ENCODE data around the gene DIPK2A. TPM values are rescaled to one million over a fixed set of nuclear protein-coding genes. Genes with fewer than 3 reads are reported as not detected.

Gene DIPK2A
- total RNA-seq, 1 donor from 2014 or later: 9.0 TPM

DNA sequence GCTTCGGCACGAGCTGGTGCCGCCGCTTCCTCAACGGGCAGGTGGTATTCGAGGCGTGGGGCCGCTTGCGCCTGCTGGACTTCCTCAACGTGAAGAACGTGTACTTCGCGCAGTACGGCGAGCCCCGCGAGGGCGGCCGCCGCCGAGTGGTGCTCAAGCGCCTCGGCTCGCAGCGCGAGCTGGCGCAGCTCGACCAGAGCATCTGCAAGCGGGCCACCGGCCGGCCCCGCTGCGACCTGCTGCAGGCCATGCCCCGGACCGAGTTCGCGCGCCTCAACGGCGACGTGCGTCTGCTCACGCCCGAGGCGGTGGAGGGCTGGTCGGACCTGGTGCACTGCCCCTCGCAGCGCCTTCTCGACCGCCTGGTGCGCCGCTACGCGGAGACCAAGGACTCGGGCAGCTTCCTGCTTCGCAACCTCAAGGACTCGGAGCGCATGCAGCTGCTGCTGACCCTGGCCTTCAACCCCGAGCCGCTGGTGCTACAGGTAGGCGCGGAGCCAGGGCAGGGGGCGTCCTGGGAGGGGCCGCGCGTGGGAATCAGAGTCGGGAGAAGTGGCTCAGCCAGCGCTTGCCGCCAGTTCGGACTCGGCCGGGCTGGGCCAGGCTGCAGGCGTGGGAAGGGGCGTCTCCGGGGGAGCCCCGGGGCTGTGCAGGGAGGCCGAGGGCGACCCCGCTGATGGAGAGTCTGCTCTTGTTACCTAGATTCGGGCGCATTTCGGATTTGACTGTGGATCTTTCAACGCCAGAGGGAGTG, 1.1 kb downstream of the DIPK2A start:
- intact Hi-C loops (cut with DNase I): loop anchor here (5.0 kb wide), 1 partner anchor 970 kb away; the partner anchor contains the start of gene U2SURP
- peak; percentile 55 for ATAC-seq
- DNase-seq (ENCODE audit: missing footprints): peak; percentile 94

DNA sequence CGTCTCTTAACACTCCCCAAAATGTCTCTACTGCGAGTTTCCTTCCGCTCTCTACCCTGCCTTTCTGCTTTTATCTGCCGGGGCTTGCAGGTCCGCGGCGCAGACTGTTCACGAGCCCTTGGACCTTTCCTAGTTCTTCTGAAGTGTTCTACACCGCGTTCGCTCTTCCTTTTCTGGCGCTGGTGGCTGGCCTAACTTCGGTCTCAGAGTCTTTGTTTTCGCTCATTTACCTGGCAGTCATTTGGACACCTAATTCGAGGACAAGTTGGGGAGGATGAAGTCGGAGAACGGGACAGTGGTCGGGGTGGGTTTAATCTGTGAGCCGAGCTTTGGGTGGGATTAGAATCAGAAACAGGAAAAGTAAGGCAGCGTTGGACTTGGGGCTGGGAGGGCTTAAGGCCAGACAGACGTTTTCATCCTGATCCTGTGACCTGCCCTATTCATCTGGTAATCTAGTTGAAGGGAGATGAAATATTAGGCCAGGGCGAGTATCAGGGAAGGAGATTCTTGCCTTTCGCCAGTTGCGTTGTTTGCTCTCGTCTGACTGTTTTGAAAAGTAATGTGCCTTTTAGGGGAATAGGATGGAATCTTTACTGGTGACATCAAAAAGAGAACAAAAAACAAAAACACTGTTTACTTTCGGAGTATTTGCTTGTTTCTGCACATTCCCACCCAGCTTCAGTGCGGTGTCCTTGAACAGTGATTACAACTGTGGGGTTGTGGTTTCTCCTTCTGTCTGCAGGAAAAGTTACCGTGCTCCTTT, 1.8 kb downstream of the DIPK2A start:
- intact Hi-C loops (cut with DNase I): loop anchor here (5.0 kb wide), 1 partner anchor 971 kb away; the partner anchor contains the start of gene U2SURP
- peak; percentile 75 for DNase-seq (ENCODE audit: missing footprints)
- ATAC-seq: no peak

DNA sequence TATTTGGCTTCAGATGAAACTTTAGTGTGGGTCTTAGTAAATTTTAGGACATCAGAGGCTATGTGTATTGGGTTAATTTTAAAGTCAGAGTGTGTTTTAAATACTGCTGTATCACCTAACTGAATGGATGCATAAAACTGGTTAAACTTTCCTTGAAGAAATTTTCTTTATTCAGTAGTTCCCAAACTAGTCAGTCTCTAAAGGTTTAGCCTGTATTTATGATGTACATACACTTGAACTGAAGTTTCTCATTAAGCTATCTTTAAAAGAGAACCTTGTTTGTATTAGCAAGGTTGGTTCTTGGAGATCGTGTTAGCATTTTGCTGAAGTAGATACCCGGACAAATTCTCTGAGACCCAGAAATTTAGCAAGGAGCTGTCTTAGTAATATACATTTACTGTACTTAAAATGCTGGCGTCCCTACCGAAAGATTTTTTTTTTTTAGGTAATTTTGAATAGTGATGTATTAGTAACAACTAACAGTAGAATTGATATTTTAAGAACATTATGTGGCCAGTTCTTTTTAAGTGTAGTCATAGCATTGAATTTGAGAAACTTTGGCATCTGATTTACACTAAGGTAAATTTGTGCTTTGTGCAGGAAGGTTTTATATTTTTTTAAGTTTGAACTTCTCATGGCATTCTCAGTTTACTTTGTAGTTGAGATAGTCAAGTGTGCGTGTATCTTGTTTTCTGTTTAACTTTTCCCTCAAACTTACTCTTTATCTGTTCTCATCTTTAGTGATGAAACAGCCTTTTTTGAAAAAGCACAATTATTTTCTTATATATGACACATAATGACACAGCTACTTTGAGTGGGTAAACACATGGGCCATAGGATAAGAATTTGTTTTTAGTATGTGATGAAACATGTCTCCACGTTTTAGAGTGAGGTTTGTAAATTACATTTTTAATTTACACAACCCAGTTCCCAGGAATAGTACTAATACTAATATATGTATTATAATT, 2.9 kb downstream of the DIPK2A start:
- DNase-seq (ENCODE audit: missing footprints): no peak

DNA sequence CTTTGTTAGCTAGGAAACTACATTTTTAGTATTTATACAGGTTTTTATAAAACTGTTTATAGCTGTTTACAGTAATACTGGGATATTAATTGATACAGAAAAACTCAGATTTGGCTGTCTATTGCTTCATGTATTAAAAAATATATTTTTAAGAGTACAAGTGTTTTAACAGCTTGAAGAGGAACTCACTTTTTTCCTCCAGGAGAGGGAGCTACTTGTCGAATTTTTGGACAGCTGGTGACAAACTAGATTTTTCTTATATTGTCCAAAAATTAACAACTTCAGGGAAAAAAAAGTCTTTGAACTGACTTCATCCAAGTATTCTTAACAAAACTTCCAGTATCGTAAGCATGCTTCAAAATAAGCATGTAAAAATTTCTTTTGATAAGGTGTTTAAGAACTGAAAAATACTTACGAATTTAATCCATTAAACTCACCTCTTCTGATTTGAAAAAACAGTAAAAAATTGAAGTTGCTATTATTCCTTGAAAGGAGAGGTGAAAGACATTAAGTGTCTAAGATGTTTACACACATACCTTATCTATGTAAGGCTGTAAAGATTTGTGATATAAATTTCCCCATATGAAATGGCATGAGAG, 4.0 kb downstream of the DIPK2A start:
- intact Hi-C loops (cut with DNase I): no loop called here
- no peak for ATAC-seq
- no peak for DNase-seq (ENCODE audit: missing footprints)

More for the DNA sequence above, 2.9 kb downstream of the DIPK2A start:
- no peak for ATAC-seq
- intact Hi-C loops (cut with DNase I): loop anchor here (5.0 kb wide), 1 partner anchor 972 kb away; the partner anchor contains the start of gene U2SURP

DNA sequence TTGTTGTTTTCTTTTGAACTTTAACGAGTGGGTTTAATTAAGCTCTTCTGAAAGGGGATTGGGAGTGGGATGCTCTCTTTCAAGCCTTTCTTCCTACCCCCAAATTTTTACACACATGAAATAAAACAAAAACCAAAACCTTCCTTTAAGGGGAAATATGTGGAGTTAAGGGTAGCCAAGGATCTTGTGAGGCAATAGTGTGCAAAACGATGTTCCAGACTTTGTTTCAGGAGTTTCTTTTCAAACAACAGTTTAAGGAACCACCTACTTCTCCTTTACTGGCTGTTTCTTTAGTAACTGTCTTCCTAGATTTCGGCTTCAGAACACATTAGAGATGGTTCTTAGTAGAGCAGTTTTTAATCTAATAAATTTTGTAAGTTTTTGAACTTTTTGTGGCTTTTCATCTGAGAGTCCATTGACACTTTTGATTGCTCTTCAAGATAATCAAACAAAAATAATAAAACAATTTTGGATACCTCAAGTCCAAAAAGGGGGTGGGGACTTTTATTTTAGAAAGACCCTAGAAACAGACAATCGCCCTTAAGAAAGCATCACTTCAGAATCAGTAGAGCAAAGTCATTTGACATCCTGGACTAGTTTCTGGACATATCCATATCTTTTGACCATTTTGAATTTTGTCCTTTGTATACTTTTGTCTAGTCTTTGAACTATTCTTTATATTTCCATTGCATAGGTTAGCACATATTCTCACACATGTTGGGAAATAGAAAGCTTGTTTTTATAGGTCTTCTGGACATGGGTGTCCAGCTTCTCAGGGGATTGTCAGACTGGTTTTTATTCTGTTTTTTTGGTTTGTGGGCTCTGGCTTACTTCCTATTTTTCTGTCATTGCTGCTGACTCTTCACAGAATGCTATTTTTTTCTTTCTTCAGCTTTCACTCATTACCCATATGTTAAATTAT, 6.0 kb downstream of the DIPK2A start:
- DNase-seq (ENCODE audit: missing footprints) (no peak), ATAC-seq (peak; percentile 25)
- intact Hi-C loops (cut with DNase I): no loop called here

DNA sequence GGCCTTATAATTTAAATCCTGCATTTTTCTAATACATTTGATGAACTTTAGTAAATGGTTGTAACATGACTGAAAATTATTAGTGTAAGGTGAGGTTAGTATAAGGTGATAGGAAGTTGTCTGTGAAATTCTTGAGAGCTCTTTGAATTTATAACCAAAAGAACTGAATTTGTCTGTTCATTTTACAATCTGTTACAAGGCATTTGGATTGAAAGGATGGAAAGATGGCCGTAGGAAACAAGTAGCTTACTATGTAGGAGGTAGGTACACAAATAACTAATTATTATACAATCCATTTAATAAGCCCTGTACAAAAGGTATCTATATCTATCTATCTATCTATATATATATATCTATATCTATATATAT, 6.6 kb downstream of the DIPK2A start:
- ATAC-seq (no peak), DNase-seq (ENCODE audit: missing footprints) (no peak)
- intact Hi-C loops (cut with DNase I): no loop called here

DNA sequence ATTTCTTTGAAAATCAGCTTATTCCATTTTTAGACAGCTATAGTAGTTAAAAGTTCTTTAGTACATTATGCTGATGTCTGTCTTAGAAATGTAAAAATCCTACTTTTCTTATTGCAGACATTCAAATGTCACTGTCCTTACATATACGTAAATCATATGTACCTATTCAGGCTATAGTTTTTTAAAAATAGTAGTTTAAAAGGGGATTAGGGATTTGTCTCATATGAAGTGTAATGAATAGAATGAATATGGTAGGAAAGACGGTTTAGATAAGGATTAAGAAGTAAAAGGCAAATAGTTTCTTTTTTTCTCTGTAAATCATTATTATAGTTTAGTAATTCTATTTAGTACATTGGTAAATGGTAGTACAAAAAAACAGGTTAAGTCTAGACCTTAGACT, 7.4 kb downstream of the DIPK2A start:
- ATAC-seq: no peak
- intact Hi-C loops (cut with DNase I): no loop called here
- no peak for DNase-seq (ENCODE audit: missing footprints)

DNA sequence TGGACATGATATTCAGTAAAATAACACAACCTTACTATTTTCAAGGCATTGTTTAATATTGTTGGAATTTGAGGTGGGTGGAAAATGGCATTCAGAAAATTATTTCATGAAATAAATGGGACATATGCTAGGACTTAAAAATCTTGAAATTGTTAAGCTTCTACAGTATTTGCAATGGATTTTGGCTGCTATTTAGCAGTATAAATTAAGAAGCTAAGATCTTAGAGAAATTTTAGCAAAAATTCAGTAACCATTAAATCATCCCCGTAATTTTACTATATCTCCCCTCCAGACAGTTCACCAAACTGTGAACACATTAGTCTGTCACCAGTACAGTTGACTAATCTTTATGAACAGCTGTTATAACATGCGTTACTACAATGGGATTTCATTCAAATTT, 8.2 kb downstream of the DIPK2A start:
- DNase-seq (ENCODE audit: missing footprints) (no peak), ATAC-seq (no peak)
- intact Hi-C loops (cut with DNase I): no loop called here

DNA sequence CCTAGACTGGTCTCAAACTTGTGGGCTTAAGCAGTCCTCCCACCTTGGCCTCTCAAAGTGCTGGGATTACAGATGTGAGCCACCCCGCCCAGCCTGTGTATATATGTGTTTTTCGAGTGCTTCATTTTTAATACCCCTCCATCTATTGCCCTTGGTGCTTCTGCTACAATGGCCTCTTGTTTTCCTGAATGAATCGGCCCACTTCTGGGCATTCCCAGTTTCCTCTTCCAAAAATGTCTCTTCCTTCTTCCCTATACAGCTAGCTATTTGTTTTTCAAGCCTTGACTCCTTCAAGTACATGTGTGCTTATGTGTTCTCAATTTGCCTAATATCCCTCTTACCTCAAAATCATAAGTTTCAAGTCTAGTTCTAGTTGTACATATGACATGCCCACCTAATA, 16.7 kb downstream of the DIPK2A start:
- ATAC-seq: no peak
- intact Hi-C loops (cut with DNase I): no loop called here
- no peak for DNase-seq (ENCODE audit: missing footprints)

DNA sequence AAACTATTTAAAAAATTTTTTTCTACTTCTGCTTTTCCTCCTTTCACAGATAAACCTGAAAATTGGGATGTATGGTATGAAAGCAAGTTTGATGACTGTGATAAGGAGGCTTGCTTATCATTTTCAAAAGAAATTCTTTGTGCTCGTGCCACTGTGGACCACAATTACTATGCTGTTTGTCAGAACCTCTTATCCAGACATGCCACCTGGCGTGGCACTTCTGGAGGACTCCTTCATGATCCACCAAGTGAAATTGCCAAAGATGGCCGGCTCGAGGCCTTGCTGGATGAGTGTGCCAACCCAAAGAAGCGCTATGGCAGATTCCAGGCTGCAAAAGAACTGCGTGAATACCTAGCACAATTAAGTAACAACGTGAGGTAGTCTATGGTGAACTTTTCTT, 17.8 kb downstream of the DIPK2A start:
- intact Hi-C loops (cut with DNase I): no loop called here
- DNase-seq (ENCODE audit: missing footprints): peak; percentile 37
- ATAC-seq: no peak

DNA sequence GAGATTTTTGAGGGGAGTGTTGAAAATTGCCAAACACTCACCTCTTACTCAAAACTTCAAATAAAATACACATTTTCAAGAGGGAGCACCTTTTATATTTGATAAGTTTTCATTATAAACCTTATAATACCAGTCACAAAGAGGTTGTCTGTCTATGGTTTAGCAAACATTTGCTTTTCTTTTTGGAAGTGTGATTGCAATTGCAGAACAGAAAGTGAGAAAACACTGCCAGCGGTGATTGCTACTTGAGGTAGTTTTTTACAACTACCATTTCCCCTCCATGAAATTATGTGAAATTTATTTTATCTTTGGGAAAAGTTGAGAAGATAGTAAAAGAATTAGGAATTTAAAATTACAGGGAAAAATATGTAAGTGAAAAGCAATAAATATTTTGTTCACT, 20.1 kb downstream of the DIPK2A start:
- intact Hi-C loops (cut with DNase I): no loop called here

DNA sequence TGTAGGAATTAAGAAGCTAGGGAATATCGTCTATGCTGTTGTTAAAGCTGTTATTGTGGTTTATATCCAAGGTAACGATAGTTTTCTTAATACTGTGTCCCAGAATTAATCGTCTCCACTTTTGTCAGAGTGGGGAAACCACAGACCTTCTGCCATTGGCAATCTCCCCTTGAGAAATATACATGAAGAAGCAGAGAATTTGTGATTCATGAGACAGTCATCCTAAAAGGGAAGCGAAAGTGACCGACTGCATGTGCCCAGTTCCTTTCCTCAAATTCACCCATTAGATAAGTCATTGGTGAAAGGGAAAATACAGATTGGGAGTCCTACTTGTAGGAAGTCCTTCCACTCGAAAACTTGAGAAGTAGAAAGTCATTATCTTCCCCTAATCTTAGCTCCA, 26.6 kb downstream of the DIPK2A start:
- intact Hi-C loops (cut with DNase I): no loop called here
- ATAC-seq: no peak

More for the DNA sequence above, 20.1 kb downstream of the DIPK2A start:
- no peak for ATAC-seq
- DNase-seq (ENCODE audit: missing footprints): no peak

DNA sequence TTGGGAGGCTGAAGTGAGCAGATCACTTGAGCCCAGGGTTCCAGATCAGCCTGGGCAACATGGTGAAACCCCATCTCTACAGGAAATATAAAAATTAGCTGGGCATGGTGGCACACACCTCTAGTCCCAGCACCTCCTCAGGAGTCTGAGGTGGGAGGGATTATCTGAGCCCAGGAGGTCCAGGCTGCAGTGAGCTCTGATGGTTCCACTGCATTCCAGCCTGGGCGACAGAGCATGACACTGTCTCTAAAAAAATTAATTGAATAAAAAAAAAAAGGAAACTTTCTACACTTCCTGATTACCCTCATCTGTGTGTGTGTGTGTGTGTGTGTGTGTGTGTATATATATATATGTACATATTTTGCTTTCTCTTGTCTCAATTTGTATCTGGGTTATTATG, 31.4 kb downstream of the DIPK2A start:
- ATAC-seq (no peak), DNase-seq (ENCODE audit: missing footprints) (no peak)
- intact Hi-C loops (cut with DNase I): no loop called here

More for the DNA sequence above, 26.6 kb downstream of the DIPK2A start:
- no peak for DNase-seq (ENCODE audit: missing footprints)

DNA sequence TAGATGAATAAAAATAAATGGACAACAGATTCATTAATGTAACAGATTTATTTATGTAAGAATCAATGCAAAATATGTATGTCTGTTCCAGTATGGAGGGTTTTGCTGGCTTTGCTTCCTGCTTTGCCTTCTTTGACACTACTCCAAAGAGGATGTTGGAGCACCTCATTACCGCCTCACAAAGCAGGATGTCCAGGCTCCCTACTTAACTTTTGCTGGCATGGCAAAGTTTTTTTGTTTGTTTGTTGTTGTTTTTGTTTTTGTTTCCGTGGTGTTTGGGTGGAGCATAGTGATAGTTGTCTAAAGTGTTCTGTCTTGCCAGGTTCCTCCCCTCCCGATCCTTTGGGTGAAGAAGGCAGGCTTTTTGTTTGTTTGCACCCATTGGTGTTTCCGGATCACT, 38.7 kb downstream of the DIPK2A start:
- ATAC-seq (no peak), DNase-seq (ENCODE audit: missing footprints) (no peak)
- intact Hi-C loops (cut with DNase I): no loop called here

DNA sequence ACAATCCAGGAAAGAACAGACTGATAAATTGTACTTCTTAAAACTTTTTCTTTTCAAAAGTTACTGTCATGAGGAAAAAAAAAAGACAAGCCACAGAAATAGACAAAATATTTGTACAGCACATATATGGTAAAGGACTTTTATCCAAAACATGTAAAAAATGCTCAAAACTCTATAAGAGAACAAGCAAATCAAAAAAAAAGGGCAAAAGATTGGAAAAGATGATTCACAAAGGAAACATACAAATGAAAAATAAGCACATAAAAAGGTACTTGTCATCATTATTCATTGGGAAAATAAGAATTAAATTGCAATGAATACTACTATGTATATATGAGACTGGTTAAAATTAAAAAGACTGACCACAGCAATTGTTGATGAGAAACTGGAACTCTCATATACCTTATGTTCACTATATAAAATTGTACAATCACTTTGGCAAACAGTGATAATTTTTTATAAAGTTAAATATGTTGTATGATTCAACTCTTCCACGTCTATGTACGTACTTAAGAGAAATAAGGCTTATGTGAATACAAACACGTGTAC, 39.7 kb downstream of the DIPK2A start:
- DNase-seq (ENCODE audit: missing footprints): no peak
- no peak for ATAC-seq
- intact Hi-C loops (cut with DNase I): no loop called here

DNA sequence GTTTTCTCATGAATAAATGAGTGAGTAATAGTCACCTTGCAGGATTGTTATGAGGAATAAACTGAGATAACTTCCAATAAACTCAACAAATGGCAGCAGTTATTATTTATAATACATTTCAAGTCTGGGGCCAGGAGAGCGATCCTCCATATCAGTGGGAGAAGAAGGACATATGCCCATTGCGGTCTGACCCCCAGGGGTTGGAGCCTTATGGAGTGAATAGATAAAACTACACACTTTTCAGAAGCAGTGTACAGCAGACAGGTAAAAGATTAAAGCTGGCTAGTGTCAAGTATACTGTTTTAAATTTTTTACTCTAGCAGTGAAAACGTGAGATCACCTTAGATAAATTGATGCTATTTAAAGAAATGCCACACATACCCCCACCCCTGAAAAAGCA, 43.5 kb downstream of the DIPK2A start:
- intact Hi-C loops (cut with DNase I): no loop called here
- ATAC-seq: no peak
- DNase-seq (ENCODE audit: missing footprints): no peak

DNA sequence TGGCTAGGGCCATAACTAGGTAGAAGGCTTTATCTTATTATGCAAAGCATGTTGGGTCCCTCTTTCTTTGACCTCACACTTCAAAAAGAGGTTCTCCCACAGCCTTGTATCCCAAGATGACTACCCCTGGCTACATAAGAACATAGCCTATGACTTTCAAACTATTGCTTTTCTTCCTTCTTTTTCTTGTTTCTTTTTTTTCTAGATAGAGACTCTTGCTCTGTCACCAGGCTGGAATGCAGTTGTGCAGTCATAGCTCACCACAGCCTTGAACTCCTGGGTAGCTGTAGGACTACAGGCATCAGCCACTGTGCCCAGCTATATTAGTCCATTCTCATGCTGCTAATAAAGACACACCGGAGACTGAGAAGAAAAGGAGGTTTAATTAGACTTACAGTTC, 47.2 kb downstream of the DIPK2A start:
- intact Hi-C loops (cut with DNase I): no loop called here
- ATAC-seq (no peak), DNase-seq (ENCODE audit: missing footprints) (no peak)

All from Right ventricle myocardium inferior (tissue), 1 donor.